GM13976 (cell line): ENCODE results near the gene HES6.

ENCODE experiments used
- DNase-seq: peaks from one replicate; pipeline ENCODE4 v3.0.0; 2012; ENCODE audit warnings: low spot score
- CTCF ChIP-seq: IDR thresholded peaks from 2 replicates; pipeline ENCODE4 v1.5.1; 2012; ENCODE audit warnings: borderline replicate concordance, mild to moderate bottlenecking; ENCODE audit not compliant: insufficient read depth; ENCODE audit errors: extremely low read depth, missing control alignments, control extremely low read depth
- in situ Hi-C: fragments of 300-500 bp; cut with MboI; formaldehyde crosslinking; loops from one replicate; pipeline ENCODE4 v1.12.0; 2022; ENCODE audit warnings: low sequenced_read_pairs, mixed read lengths, inconsistent platforms; ENCODE audit not compliant: unreplicated experiment

Gene HES6

GRCh38 chr2:238271061-238271554 is 31.3 kb upstream of the HES6 start:
- no peak for DNase-seq
- in situ Hi-C loops, result no loop called here
- no peak for TF ChIP-seq CTCF

DNA sequence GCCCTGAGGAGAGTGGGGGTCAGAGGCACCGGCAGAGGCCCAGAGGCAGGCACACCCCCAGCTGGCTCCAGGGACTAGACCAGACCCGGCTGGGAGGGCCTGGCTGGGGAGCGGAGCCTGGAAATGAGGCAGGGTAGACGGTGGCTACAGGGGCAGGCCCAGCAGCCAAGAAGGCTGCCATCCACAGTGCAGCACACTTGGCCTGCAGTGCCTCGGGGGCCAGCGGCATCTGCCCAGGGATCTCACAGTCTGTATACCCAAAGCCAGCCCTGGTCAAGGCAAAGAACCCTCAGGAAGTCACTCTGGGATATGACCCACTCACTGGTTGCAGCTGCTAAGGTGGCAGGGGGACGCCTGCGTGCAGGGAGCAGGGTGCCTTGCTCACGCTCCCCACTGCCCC is 30.8 kb upstream of the HES6 start:
- in situ Hi-C loops, result no loop called here

DNA sequence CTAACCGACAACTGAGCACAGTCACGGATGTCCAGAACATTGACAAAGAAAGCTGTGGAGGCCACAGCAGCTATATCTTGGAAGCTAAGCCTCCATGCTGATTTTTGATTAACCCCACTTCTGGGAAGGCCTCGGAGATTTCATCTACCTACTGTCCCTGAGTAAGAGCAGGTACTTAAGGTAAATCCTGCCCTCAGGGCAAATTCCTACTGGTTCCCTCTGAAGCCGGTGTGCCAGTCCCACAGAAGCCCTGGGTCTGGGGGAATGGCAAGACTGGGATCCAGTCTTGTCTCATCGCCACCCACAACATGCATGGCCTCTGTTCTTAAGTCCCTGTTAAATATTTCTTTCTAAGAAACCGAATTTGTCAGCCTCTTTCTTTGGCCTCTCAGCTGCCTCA is 29.9 kb upstream of the HES6 start:
- no peak for DNase-seq
- in situ Hi-C loops, result no loop called here
- TF ChIP-seq CTCF, result no peak

More for the DNA sequence above, 30.8 kb upstream of the HES6 start:
- no peak for TF ChIP-seq CTCF
- DNase-seq, result no peak

DNA sequence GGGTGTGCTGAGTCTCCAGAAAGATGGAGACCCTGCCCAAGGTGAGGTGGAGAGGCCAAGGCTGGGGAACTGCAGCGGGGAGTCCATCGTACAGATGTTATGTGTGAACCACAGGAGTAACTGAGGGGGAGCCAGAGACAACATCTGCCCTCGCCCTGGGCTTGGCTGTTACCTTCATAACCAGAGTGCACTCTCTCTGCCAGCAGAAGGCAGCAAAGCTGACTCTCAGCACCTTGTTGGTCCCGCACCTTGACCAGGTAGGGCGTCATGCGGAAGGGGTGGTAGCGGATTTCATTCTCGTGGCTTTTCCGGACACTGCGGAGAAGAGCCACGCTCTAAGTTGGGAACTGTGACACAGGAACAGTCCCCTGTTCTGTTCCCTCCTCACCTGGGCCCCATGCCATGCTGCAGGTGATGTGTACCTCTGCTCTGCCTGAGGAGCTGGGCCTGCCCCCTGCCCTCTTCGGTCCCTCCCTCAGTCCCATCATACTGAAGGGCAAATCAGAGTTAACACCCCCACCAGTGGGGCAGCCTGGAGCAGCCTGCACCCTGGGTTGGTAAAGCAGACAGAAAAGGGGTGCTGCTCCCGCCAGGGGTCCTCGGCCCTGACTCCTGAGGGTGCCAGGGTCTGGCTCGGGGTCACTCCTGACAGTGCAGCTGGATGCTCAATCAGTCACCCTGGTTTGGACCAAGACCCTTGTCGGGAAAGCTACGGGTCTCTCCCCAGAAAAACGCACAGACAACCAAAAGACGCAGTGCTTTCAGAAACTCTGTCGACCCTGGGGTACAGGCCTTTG is 28.2 kb upstream of the HES6 start:
- in situ Hi-C loops, result no loop called here
- TF ChIP-seq CTCF, result no peak

DNA sequence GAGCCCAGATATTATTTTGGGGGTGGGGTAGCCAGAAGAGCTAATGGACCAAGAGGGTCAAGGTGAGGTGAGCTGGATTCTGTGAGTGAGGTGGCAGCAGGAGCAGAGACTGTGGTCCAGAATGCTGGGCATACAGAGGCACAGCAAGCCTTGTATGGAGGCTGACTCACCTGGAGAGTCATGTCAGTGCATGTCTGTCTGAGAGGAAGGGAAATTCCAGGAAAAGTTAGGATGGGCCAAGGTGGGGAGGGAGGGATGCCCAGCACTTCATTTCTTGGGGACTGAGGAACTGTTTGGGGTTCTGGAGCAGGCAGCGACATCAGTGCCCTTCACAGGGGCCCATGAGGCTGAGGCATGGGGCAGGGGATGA is 27.5 kb upstream of the HES6 start:
- DNase-seq, result no peak
- TF ChIP-seq CTCF, result no peak
- in situ Hi-C loops, result no loop called here

More for the DNA sequence above, 28.2 kb upstream of the HES6 start:
- no peak for DNase-seq

GRCh38 chr2:238265605-238266004 is 25.8 kb upstream of the HES6 start:
- no peak for DNase-seq
- in situ Hi-C loops, result no loop called here
- TF ChIP-seq CTCF, result no peak
